Measurements from ENCODE around the gene SH2D3C. TPM values are rescaled to one million over a fixed set of nuclear protein-coding genes. Genes with fewer than 3 reads are reported as not detected.

The SH2D3C gene
- polyA plus RNA-seq, 1 donor from 2014 or later: 14.5 TPM

DNA sequence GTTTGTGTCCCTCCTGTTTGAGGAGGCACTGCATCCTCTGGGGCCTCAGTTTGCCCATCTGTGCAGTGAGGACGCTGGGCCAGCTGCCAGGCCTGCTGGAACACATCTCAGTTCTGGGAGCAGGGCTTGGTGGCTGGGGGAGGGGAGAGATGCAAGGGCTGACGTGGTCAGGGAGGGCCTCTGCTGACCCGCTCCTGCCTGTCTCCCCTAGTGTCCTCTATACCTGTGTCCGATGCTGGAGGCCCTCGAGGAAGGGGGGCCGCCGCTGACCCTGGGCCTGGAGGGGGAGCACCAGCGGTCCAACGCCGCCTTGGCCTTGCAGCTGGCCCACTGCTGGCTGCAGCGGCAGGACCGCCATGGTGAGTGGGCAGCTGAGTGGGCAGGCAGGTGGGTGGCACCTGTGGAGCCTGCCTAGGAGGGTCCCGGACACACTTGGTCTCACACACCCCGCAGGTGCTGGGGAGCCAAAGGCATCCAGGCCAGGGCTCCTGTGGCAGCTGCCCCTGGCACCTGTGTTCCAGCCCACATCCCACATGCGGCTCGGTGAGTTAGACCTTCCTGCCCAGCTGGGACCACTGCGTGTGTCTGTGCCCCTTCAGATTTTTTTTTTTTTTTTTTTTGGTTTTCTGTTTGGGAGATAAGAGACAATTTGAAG is 30.0 kb upstream of the SH2D3C start:
- no peak overlapping the region for H3K4me2 ChIP-seq (ENCODE audit: low read length)
- no peaks in the 10 kb centered on the region for H3K36me3 ChIP-seq (ENCODE audit: insufficient read depth, low read length)
- no peaks in the 10 kb centered on the region for H3K27me3 ChIP-seq (ENCODE audit: insufficient read depth, low read depth, low read length)
- H3K9me2 ChIP-seq (ENCODE audit: insufficient read depth, low read length): no peaks in the 10 kb centered on the region
- H3K27ac ChIP-seq (ENCODE audit: low read length): no peak overlapping the region
- H2AFZ ChIP-seq (ENCODE audit: low read depth, low read length): no peak overlapping the region
- H3K9ac ChIP-seq (ENCODE audit: low read length): no peak overlapping the region
- H3K4me3 ChIP-seq (ENCODE audit: low read length): no peak overlapping the region
- H3K79me2 ChIP-seq (replicated peaks; ENCODE audit: insufficient read depth, low read length): peaks cover 4% of the 10 kb centered on the region
- H3K9me3 ChIP-seq (ENCODE audit: low read length): no peaks in the 10 kb centered on the region
- no peaks in the 10 kb centered on the region for H4K20me1 ChIP-seq (ENCODE audit: insufficient read depth)
- H3F3A ChIP-seq (ENCODE audit: insufficient read depth, low read length, poor library complexity, severe bottlenecking): no peaks in the 10 kb centered on the region
- TF ChIP-seq RAD21 (conservative IDR thresholded peaks at IDR 0.05) (no peak), MXI1 (conservative IDR thresholded peaks at IDR 0.05; ENCODE audit: poor library complexity, severe bottlenecking) (no peak), POLR2AphosphoS5 (IDR thresholded peaks at IDR 0.05) (no peak), SMC3 (conservative IDR thresholded peaks at IDR 0.05; ENCODE audit: poor library complexity) (no peak), TAF1 (IDR thresholded peaks at IDR 0.05; ENCODE audit: low read depth) (no peak), EP300 (conservative IDR thresholded peaks at IDR 0.05; ENCODE audit: poor library complexity, severe bottlenecking) (no peak), EZH2 (IDR thresholded peaks at IDR 0.05; ENCODE audit: borderline replicate concordance, insufficient read depth, low read length, poor library complexity, severe bottlenecking) (no peak)
- TF ChIP-seq, protein P1, sequence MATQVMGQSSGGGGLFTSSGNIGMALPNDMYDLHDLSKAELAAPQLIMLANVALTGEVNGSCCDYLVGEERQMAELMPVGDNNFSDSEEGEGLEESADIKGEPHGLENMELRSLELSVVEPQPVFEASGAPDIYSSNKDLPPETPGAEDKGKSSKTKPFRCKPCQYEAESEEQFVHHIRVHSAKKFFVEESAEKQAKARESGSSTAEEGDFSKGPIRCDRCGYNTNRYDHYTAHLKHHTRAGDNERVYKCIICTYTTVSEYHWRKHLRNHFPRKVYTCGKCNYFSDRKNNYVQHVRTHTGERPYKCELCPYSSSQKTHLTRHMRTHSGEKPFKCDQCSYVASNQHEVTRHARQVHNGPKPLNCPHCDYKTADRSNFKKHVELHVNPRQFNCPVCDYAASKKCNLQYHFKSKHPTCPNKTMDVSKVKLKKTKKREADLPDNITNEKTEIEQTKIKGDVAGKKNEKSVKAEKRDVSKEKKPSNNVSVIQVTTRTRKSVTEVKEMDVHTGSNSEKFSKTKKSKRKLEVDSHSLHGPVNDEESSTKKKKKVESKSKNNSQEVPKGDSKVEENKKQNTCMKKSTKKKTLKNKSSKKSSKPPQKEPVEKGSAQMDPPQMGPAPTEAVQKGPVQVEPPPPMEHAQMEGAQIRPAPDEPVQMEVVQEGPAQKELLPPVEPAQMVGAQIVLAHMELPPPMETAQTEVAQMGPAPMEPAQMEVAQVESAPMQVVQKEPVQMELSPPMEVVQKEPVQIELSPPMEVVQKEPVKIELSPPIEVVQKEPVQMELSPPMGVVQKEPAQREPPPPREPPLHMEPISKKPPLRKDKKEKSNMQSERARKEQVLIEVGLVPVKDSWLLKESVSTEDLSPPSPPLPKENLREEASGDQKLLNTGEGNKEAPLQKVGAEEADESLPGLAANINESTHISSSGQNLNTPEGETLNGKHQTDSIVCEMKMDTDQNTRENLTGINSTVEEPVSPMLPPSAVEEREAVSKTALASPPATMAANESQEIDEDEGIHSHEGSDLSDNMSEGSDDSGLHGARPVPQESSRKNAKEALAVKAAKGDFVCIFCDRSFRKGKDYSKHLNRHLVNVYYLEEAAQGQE (IDR thresholded peaks at IDR 0.05; ENCODE audit: borderline replicate concordance): no peak
- TF ChIP-seq, protein P2, sequence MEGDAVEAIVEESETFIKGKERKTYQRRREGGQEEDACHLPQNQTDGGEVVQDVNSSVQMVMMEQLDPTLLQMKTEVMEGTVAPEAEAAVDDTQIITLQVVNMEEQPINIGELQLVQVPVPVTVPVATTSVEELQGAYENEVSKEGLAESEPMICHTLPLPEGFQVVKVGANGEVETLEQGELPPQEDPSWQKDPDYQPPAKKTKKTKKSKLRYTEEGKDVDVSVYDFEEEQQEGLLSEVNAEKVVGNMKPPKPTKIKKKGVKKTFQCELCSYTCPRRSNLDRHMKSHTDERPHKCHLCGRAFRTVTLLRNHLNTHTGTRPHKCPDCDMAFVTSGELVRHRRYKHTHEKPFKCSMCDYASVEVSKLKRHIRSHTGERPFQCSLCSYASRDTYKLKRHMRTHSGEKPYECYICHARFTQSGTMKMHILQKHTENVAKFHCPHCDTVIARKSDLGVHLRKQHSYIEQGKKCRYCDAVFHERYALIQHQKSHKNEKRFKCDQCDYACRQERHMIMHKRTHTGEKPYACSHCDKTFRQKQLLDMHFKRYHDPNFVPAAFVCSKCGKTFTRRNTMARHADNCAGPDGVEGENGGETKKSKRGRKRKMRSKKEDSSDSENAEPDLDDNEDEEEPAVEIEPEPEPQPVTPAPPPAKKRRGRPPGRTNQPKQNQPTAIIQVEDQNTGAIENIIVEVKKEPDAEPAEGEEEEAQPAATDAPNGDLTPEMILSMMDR (IDR thresholded peaks at IDR 0.05; ENCODE audit: poor library complexity, severe bottlenecking): no peak

DNA sequence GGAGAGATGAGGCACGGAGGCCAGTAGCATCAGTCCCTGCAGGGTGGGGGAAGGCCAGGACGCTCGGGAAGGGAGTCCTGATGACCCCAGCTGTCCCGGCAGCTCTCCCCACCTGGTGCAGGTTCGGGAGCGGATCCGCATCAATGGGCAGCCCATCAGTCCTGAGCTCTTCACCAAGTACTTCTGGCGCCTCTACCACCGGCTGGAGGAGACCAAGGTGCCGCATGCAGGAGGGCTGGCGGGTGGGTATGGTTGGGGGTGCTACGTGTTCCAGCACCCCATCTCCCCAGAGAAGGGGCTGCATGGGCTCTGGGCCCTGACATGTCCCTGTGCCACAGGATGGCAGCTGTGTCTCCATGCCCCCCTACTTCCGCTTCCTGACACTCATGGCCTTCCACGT is 28.4 kb upstream of the SH2D3C start:
- H4K20me1 ChIP-seq (ENCODE audit: insufficient read depth): no peaks in the 10 kb centered on the region
- no peaks in the 10 kb centered on the region for H3K9me3 ChIP-seq (ENCODE audit: low read length)
- no peak overlapping the region for H2AFZ ChIP-seq (ENCODE audit: low read depth, low read length)
- H3K9me2 ChIP-seq (ENCODE audit: insufficient read depth, low read length): no peaks in the 10 kb centered on the region
- no peak overlapping the region for H3K9ac ChIP-seq (ENCODE audit: low read length)
- H3K79me2 ChIP-seq (replicated peaks; ENCODE audit: insufficient read depth, low read length): peaks cover 4% of the 10 kb centered on the region
- no peak overlapping the region for H3K27ac ChIP-seq (ENCODE audit: low read length)
- no peaks in the 10 kb centered on the region for H3K36me3 ChIP-seq (ENCODE audit: insufficient read depth, low read length)
- no peaks in the 10 kb centered on the region for H3K27me3 ChIP-seq (ENCODE audit: insufficient read depth, low read depth, low read length)
- TF ChIP-seq EP300 (conservative IDR thresholded peaks at IDR 0.05; ENCODE audit: poor library complexity, severe bottlenecking) (no peak), SMC3 (conservative IDR thresholded peaks at IDR 0.05; ENCODE audit: poor library complexity) (no peak), POLR2AphosphoS5 (IDR thresholded peaks at IDR 0.05) (no peak), RAD21 (conservative IDR thresholded peaks at IDR 0.05) (no peak), EZH2 (IDR thresholded peaks at IDR 0.05; ENCODE audit: borderline replicate concordance, insufficient read depth, low read length, poor library complexity, severe bottlenecking) (no peak), TAF1 (IDR thresholded peaks at IDR 0.05; ENCODE audit: low read depth) (no peak), MXI1 (conservative IDR thresholded peaks at IDR 0.05; ENCODE audit: poor library complexity, severe bottlenecking) (no peak)
- TF ChIP-seq, protein P2 (IDR thresholded peaks at IDR 0.05; ENCODE audit: poor library complexity, severe bottlenecking): no peak
- TF ChIP-seq, protein P1 (IDR thresholded peaks at IDR 0.05; ENCODE audit: borderline replicate concordance): no peak
- H3K4me3 ChIP-seq (ENCODE audit: low read length): no peak overlapping the region
- no peak overlapping the region for H3K4me2 ChIP-seq (ENCODE audit: low read length)
- H3F3A ChIP-seq (ENCODE audit: insufficient read depth, low read length, poor library complexity, severe bottlenecking): no peaks in the 10 kb centered on the region
